Measurements from ENCODE around the gene INMT.

INMT gene

GRCh38 chr7:30765408-30765807 is 13.5 kb downstream of the INMT start:
- H2BK120ac ChIP-seq (ENCODE audit: low read depth, low read length), result no peak overlapping the region
- no peak for DNase-seq
- H3K56ac ChIP-seq (ENCODE audit: low read length), result no peak overlapping the region
- H3K79me2 ChIP-seq (ENCODE audit: control insufficient read depth, insufficient read depth, low read length), result no peaks in the 10 kb centered on the region
- no peaks in the 10 kb centered on the region for H3K79me1 ChIP-seq (ENCODE audit: low read length)
- H2BK15ac ChIP-seq (replicated peaks; ENCODE audit: low read depth), result no peak overlapping the region
- no peak overlapping the region for H3K4ac ChIP-seq (ENCODE audit: low read depth, low read length)
- no peak overlapping the region for H2AK5ac ChIP-seq (ENCODE audit: low read length)
- H2BK5ac ChIP-seq (ENCODE audit: low read length), result no peak overlapping the region
- H4K5ac ChIP-seq (ENCODE audit: low read length), result no peak overlapping the region
- H3K18ac ChIP-seq (ENCODE audit: low read length), result no peak overlapping the region
- H3K9ac ChIP-seq (ENCODE audit: low read length), result no peak overlapping the region
- H3K4me3 ChIP-seq (ENCODE audit: low read length), result no peak overlapping the region
- no peak overlapping the region for H3K23ac ChIP-seq (ENCODE audit: low read length)
- no CpG with 5 or more reads among the region's 2 CpGs for WGBS (ENCODE audit: extremely low coverage, insufficient coverage, low lambda C conversion rate)
- H3K4me1 ChIP-seq (ENCODE audit: control insufficient read depth, low read depth, low read length), result peaks cover 7% of the 10 kb centered on the region
- H3K27ac ChIP-seq (ENCODE audit: low read depth, low read length), result no peak overlapping the region
- no peaks in the 10 kb centered on the region for H3K36me3 ChIP-seq (ENCODE audit: control insufficient read depth, insufficient read depth, low read length)
- no peak overlapping the region for H4K8ac ChIP-seq (ENCODE audit: low read depth, low read length)
- H3K27me3 ChIP-seq (ENCODE audit: insufficient read depth, low read length, poor library complexity), result no peaks in the 10 kb centered on the region
- H3K4me2 ChIP-seq (ENCODE audit: low read length), result no peak overlapping the region

DNA sequence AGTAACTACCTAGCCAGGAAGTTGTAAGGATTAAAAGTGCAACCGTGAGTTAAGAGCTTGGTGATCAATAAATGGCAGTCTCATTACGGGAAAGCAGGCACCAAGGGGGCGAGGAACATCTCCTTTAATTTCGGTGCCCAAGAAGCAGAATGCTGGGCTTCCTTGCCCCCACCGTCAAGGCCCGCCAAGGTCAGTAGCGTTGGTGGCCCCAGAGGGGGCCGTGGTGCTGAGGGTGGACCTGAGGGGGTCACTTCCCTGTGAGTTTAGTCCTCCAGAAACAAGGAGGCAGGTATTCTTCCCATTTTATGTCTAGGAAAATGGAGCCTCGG is 18.9 kb downstream of the INMT start:
- H3K18ac ChIP-seq (ENCODE audit: low read length), result peak overlapping the region; percentile 4
- H3K36me3 ChIP-seq (ENCODE audit: control insufficient read depth, insufficient read depth, low read length), result no peaks in the 10 kb centered on the region
- no peak overlapping the region for H2AK5ac ChIP-seq (ENCODE audit: low read length)
- no peak for DNase-seq
- no peak overlapping the region for H2BK120ac ChIP-seq (ENCODE audit: low read depth, low read length)
- H3K23ac ChIP-seq (ENCODE audit: low read length), result no peak overlapping the region
- no peaks in the 10 kb centered on the region for H3K27me3 ChIP-seq (ENCODE audit: insufficient read depth, low read length, poor library complexity)
- H4K8ac ChIP-seq (ENCODE audit: low read depth, low read length), result no peak overlapping the region
- peak overlapping the region; percentile 83 for H3K56ac ChIP-seq (ENCODE audit: low read length)
- H3K4ac ChIP-seq (ENCODE audit: low read depth, low read length), result no peak overlapping the region
- WGBS (ENCODE audit: extremely low coverage, insufficient coverage, low lambda C conversion rate), result no CpG with 5 or more reads among the region's 9 CpGs
- peak overlapping the region; percentile 81 for H4K5ac ChIP-seq (ENCODE audit: low read length)
- H2BK5ac ChIP-seq (ENCODE audit: low read length), result no peak overlapping the region
- H3K9ac ChIP-seq (ENCODE audit: low read length), result peak overlapping the region; percentile 67
- peaks cover 8% of the 10 kb centered on the region for H3K4me1 ChIP-seq (ENCODE audit: control insufficient read depth, low read depth, low read length)
- H3K4me2 ChIP-seq (ENCODE audit: low read length), result peak overlapping the region; percentile 52
- no peak overlapping the region for H3K27ac ChIP-seq (ENCODE audit: low read depth, low read length)
- H3K4me3 ChIP-seq (ENCODE audit: low read length), result peak overlapping the region; percentile 29
- peaks cover 1% of the 10 kb centered on the region for H3K79me1 ChIP-seq (ENCODE audit: low read length)
- H2BK15ac ChIP-seq (replicated peaks; ENCODE audit: low read depth), result no peak overlapping the region
- no peaks in the 10 kb centered on the region for H3K79me2 ChIP-seq (ENCODE audit: control insufficient read depth, insufficient read depth, low read length)

- peak within 1 kb of the TSS; percentile 80 for H3K4me3 ChIP-seq (ENCODE audit: low read length)
- no peaks in the 10 kb centered on the region for H3K27me3 ChIP-seq (ENCODE audit: insufficient read depth, low read length, poor library complexity)
- peaks cover 1% of the 10 kb centered on the region for H3K79me1 ChIP-seq (ENCODE audit: low read length)
- H3K27ac ChIP-seq (ENCODE audit: low read depth, low read length), result no peak within 1 kb of the TSS
- H4K8ac ChIP-seq (ENCODE audit: low read depth, low read length), result no peak within 1 kb of the TSS
- H3K18ac ChIP-seq (ENCODE audit: low read length), result peak within 1 kb of the TSS; percentile 60
- H3K4me1 ChIP-seq (ENCODE audit: control insufficient read depth, low read depth, low read length), result peaks cover 8% of the 10 kb centered on the region
- no peak within 1 kb of the TSS for H2BK120ac ChIP-seq (ENCODE audit: low read depth, low read length)
- peak within 1 kb of the TSS; percentile 79 for H3K9ac ChIP-seq (ENCODE audit: low read length)
- H3K4me2 ChIP-seq (ENCODE audit: low read length), result peak within 1 kb of the TSS; percentile 66
- no peak within 1 kb of the TSS for H2BK15ac ChIP-seq (replicated peaks; ENCODE audit: low read depth)
- H3K36me3 ChIP-seq (ENCODE audit: control insufficient read depth, insufficient read depth, low read length), result no peaks in the 10 kb centered on the region
- no peak within 1 kb of the TSS for H2AK5ac ChIP-seq (ENCODE audit: low read length)
- no peak within 1 kb of the TSS for H2BK5ac ChIP-seq (ENCODE audit: low read length)
- H3K56ac ChIP-seq (ENCODE audit: low read length), result peak within 1 kb of the TSS; percentile 83
- WGBS (ENCODE audit: extremely low coverage, insufficient coverage, low lambda C conversion rate), result no CpG with 5 or more reads among the region's 62 CpGs
- peak; percentile 90 for DNase-seq
- peak within 1 kb of the TSS; percentile 81 for H4K5ac ChIP-seq (ENCODE audit: low read length)
- H3K23ac ChIP-seq (ENCODE audit: low read length), result peak within 1 kb of the TSS; percentile 9
- H3K79me2 ChIP-seq (ENCODE audit: control insufficient read depth, insufficient read depth, low read length), result no peaks in the 10 kb centered on the region
- no peak within 1 kb of the TSS for H3K4ac ChIP-seq (ENCODE audit: low read depth, low read length)
Observed at GRCh38 chr7:30771174-30771879, 19.4 kb downstream of the INMT start, which contains the start of gene MINDY4. Gene MINDY4 (plus strand): TSS chr7:30771417. CDS start chr7:30771494, 77 bp downstream.

DNA sequence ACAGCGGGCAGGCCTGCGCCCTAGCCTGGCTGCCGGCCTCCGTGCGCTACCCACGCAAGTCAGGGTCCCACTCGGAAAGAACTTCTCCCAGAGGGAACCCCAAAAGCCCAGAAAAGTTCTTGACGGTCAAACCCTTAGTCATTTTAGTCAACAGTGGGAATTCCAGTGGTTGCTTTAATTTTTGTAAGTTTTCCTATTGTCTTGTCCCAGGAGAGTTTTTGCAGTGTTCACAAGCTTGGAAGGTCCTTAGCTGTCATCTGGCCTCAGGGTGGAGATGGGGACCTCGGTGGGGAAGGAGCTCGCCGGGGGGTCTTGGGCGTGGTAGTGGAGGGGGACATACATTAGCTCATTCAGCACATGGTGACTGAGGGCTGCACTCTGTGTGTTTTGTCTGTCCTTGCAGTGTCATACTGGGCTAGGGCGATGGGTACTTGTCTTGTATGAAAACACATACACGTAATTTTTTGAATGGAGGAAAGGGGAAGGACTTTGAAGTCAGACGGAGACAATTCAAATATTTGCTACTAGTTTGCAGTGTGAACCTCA is 20.0 kb downstream of the INMT start:
- Histone ChIP-seq H4K5ac (ENCODE audit: low read length) (no peak overlapping the region), H3K4me2 (ENCODE audit: low read length) (peak overlapping the region; percentile 66), H3K9ac (ENCODE audit: low read length) (peak overlapping the region; percentile 79), H3K79me1 (ENCODE audit: low read length) (peaks cover 1% of the 10 kb centered on the region), H3K18ac (ENCODE audit: low read length) (peak overlapping the region; percentile 60), H3K4ac (ENCODE audit: low read depth, low read length) (no peak overlapping the region), H3K27me3 (ENCODE audit: insufficient read depth, low read length, poor library complexity) (no peaks in the 10 kb centered on the region), H2BK5ac (ENCODE audit: low read length) (no peak overlapping the region), H3K4me3 (ENCODE audit: low read length) (peak overlapping the region; percentile 80), H2AK5ac (ENCODE audit: low read length) (no peak overlapping the region), H2BK120ac (ENCODE audit: low read depth, low read length) (no peak overlapping the region), H3K23ac (ENCODE audit: low read length) (no peak overlapping the region), H3K4me1 (ENCODE audit: control insufficient read depth, low read depth, low read length) (peaks cover 8% of the 10 kb centered on the region), H4K8ac (ENCODE audit: low read depth, low read length) (no peak overlapping the region), H3K79me2 (ENCODE audit: control insufficient read depth, insufficient read depth, low read length) (no peaks in the 10 kb centered on the region), H2BK15ac (replicated peaks; ENCODE audit: low read depth) (no peak overlapping the region), H3K56ac (ENCODE audit: low read length) (peak overlapping the region; percentile 83), H3K36me3 (ENCODE audit: control insufficient read depth, insufficient read depth, low read length) (no peaks in the 10 kb centered on the region), H3K27ac (ENCODE audit: low read depth, low read length) (no peak overlapping the region)
- no peak for DNase-seq
- WGBS (ENCODE audit: extremely low coverage, insufficient coverage, low lambda C conversion rate), result no CpG with 5 or more reads among the region's 15 CpGs

GRCh38 chr7:30772984-30773383 is 21.0 kb downstream of the INMT start:
- WGBS (ENCODE audit: extremely low coverage, insufficient coverage, low lambda C conversion rate), result no CpG with 5 or more reads among the region's 6 CpGs
- no peak overlapping the region for H2BK120ac ChIP-seq (ENCODE audit: low read depth, low read length)
- H3K23ac ChIP-seq (ENCODE audit: low read length), result no peak overlapping the region
- H3K4me3 ChIP-seq (ENCODE audit: low read length), result no peak overlapping the region
- H3K27ac ChIP-seq (ENCODE audit: low read depth, low read length), result no peak overlapping the region
- H3K4ac ChIP-seq (ENCODE audit: low read depth, low read length), result no peak overlapping the region
- peaks cover 1% of the 10 kb centered on the region for H3K79me1 ChIP-seq (ENCODE audit: low read length)
- H3K79me2 ChIP-seq (ENCODE audit: control insufficient read depth, insufficient read depth, low read length), result no peaks in the 10 kb centered on the region
- no peak overlapping the region for H3K18ac ChIP-seq (ENCODE audit: low read length)
- H3K56ac ChIP-seq (ENCODE audit: low read length), result no peak overlapping the region
- no peak overlapping the region for H2AK5ac ChIP-seq (ENCODE audit: low read length)
- no peak overlapping the region for H4K8ac ChIP-seq (ENCODE audit: low read depth, low read length)
- H3K9ac ChIP-seq (ENCODE audit: low read length), result no peak overlapping the region
- H3K27me3 ChIP-seq (ENCODE audit: insufficient read depth, low read length, poor library complexity), result no peaks in the 10 kb centered on the region
- peaks cover 8% of the 10 kb centered on the region for H3K4me1 ChIP-seq (ENCODE audit: control insufficient read depth, low read depth, low read length)
- H4K5ac ChIP-seq (ENCODE audit: low read length), result no peak overlapping the region
- DNase-seq, result no peak
- no peak overlapping the region for H2BK5ac ChIP-seq (ENCODE audit: low read length)
- no peak overlapping the region for H2BK15ac ChIP-seq (replicated peaks; ENCODE audit: low read depth)
- no peak overlapping the region for H3K4me2 ChIP-seq (ENCODE audit: low read length)
- no peaks in the 10 kb centered on the region for H3K36me3 ChIP-seq (ENCODE audit: control insufficient read depth, insufficient read depth, low read length)

DNA sequence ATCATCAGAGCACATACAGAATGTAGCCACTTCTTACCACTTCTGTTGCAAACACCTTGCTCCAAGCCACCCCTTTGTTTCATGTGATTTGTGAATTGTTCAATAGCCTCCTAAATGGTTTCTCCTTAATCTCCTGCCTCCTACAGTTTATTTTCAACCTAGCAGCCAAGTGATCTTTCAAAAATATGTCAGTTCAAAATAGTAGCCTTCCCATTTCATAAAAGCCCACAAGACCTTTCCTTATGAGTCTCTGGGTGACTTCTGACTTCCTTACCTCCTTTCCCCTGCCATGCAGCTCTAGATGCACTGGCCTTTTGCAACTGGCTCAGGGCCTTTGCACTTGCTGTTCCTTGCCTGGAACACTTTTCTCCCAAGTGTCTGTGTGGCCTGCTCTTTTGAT is 24.1 kb downstream of the INMT start:
- Histone ChIP-seq H3K4ac (ENCODE audit: low read depth, low read length) (no peak overlapping the region), H3K27me3 (ENCODE audit: insufficient read depth, low read length, poor library complexity) (no peaks in the 10 kb centered on the region), H3K18ac (ENCODE audit: low read length) (no peak overlapping the region), H3K23ac (ENCODE audit: low read length) (no peak overlapping the region), H3K27ac (ENCODE audit: low read depth, low read length) (no peak overlapping the region), H2BK120ac (ENCODE audit: low read depth, low read length) (no peak overlapping the region), H3K79me2 (ENCODE audit: control insufficient read depth, insufficient read depth, low read length) (no peaks in the 10 kb centered on the region), H2BK5ac (ENCODE audit: low read length) (no peak overlapping the region), H3K56ac (ENCODE audit: low read length) (no peak overlapping the region), H3K4me3 (ENCODE audit: low read length) (no peak overlapping the region), H2BK15ac (replicated peaks; ENCODE audit: low read depth) (no peak overlapping the region), H2AK5ac (ENCODE audit: low read length) (no peak overlapping the region), H3K4me1 (ENCODE audit: control insufficient read depth, low read depth, low read length) (peaks cover 2% of the 10 kb centered on the region), H3K79me1 (ENCODE audit: low read length) (peaks cover 1% of the 10 kb centered on the region), H3K4me2 (ENCODE audit: low read length) (no peak overlapping the region), H4K8ac (ENCODE audit: low read depth, low read length) (no peak overlapping the region), H3K9ac (ENCODE audit: low read length) (no peak overlapping the region), H4K5ac (ENCODE audit: low read length) (no peak overlapping the region), H3K36me3 (ENCODE audit: control insufficient read depth, insufficient read depth, low read length) (no peaks in the 10 kb centered on the region)
- DNase-seq, result no peak
